OCI-LY3 (cell line): ENCODE results near the gene SFXN5.

Source experiments
- H2AFZ ChIP-seq: fragments of 200-600, 300-600 bp; shearing (Covaris generic); 2 replicates; pipeline ENCODE4 v1.6.0; 2014; ENCODE audit warnings: antibody characterized with exemption, low read depth, low read length
- H3K27ac ChIP-seq: fragments of 200-600, 300-600 bp; sonication (generic); 2 replicates; pipeline ENCODE4 v1.5.1; 2014; ENCODE audit warnings: mild to moderate bottlenecking, low read length, moderate library complexity, mixed read lengths
- H3K27me3 ChIP-seq: fragments of 200-600, 300-600 bp; sonication (generic); 2 replicates; pipeline ENCODE4 v1.6.1; 2014; ENCODE audit warnings: low read depth, low read length, mixed read lengths
- H3K36me3 ChIP-seq: fragments of 200-600, 300-600 bp; sonication (generic); replicated peaks from 2 replicates; pipeline ENCODE3; 2014; ENCODE audit warnings: low read depth, low read length, mixed read lengths
- H3K4me1 ChIP-seq: fragments of 300-600, 200-600 bp; sonication (generic); 2 replicates; pipeline ENCODE4 v1.6.1; 2014; ENCODE audit warnings: low read length, mixed read lengths
- H3K4me2 ChIP-seq: fragments of 200-600, 300-600 bp; sonication (generic); 2 replicates; pipeline ENCODE4 v1.6.1; 2014; ENCODE audit warnings: low read length, mixed read lengths
- H3K4me3 ChIP-seq: fragments of 300-600, 200-600 bp; sonication (generic); 2 replicates; pipeline ENCODE4 v1.5.1; 2014; ENCODE audit warnings: antibody characterized with exemption, mild to moderate bottlenecking, low read length, moderate library complexity
- H3K79me2 ChIP-seq: fragments of 300-600, 200-600 bp; shearing (Covaris generic); 2 replicates; pipeline ENCODE4 v1.6.1; 2014; ENCODE audit warnings: mild to moderate bottlenecking, low read length, mixed read lengths
- H3K9ac ChIP-seq: fragments of 300-600, 200-600 bp; shearing (Covaris generic); 2 replicates; pipeline ENCODE4 v1.6.0; 2014; ENCODE audit warnings: mild to moderate bottlenecking, low read length, moderate library complexity
- H3K9me3 ChIP-seq: fragments of 200-600, 300-600 bp; shearing (Covaris generic); 2 replicates; pipeline ENCODE4 v1.6.1; 2014; ENCODE audit warnings: low read length, mixed read lengths; ENCODE audit not compliant: insufficient read depth
- H4K20me1 ChIP-seq: fragments of 200-600, 300-600 bp; sonication (generic); 2 replicates; pipeline ENCODE4 v1.6.1; 2016; ENCODE audit warnings: low read length, mixed read lengths; ENCODE audit not compliant: insufficient read depth
- EZH2phosphoT487 ChIP-seq: fragments of 200-600 bp; shearing (Covaris generic); IDR thresholded peaks from 2 replicates; pipeline ENCODE4 v1.6.1; 2018; ENCODE audit warnings: antibody characterized with exemption, mixed run types, low read depth
- TF ChIP-seq, protein P1 (sequence below): fragments of 200-600, 300-600 bp; sonication (generic); IDR thresholded peaks from 2 replicates; pipeline ENCODE4 v1.5.1; 2014; ENCODE audit warnings: antibody characterized with exemption, low read length, low read depth

The SFXN5 gene

GRCh38 chr2:72944804-72945449 is 126.6 kb downstream of the SFXN5 start:
- Histone ChIP-seq H3K9ac (no peak overlapping the region), H3K79me2 (no peaks in the 10 kb centered on the region), H3K4me3 (no peak overlapping the region), H3K27ac (no peak overlapping the region), H3K4me2 (no peak overlapping the region), H4K20me1 (no peaks in the 10 kb centered on the region), H3K4me1 (no peaks in the 10 kb centered on the region), H3K9me3 (no peaks in the 10 kb centered on the region), H2AFZ (no peak overlapping the region), H3K36me3 (no peaks in the 10 kb centered on the region), H3K27me3 (no peaks in the 10 kb centered on the region)
- TF ChIP-seq, protein P1, sequence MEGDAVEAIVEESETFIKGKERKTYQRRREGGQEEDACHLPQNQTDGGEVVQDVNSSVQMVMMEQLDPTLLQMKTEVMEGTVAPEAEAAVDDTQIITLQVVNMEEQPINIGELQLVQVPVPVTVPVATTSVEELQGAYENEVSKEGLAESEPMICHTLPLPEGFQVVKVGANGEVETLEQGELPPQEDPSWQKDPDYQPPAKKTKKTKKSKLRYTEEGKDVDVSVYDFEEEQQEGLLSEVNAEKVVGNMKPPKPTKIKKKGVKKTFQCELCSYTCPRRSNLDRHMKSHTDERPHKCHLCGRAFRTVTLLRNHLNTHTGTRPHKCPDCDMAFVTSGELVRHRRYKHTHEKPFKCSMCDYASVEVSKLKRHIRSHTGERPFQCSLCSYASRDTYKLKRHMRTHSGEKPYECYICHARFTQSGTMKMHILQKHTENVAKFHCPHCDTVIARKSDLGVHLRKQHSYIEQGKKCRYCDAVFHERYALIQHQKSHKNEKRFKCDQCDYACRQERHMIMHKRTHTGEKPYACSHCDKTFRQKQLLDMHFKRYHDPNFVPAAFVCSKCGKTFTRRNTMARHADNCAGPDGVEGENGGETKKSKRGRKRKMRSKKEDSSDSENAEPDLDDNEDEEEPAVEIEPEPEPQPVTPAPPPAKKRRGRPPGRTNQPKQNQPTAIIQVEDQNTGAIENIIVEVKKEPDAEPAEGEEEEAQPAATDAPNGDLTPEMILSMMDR: no peak
- no peak for TF ChIP-seq EZH2phosphoT487

GRCh38 chr2:72943540-72944395 is 127.7 kb downstream of the SFXN5 start:
- Histone ChIP-seq H3K36me3 (no peaks in the 10 kb centered on the region), H3K4me2 (no peak overlapping the region), H3K4me1 (no peaks in the 10 kb centered on the region), H3K9me3 (no peaks in the 10 kb centered on the region), H3K27me3 (no peaks in the 10 kb centered on the region), H3K79me2 (no peaks in the 10 kb centered on the region), H4K20me1 (no peaks in the 10 kb centered on the region), H3K9ac (no peak overlapping the region), H2AFZ (no peak overlapping the region), H3K4me3 (no peak overlapping the region), H3K27ac (no peak overlapping the region)
- TF ChIP-seq EZH2phosphoT487: no peak
- TF ChIP-seq, protein P1: no peak

- H4K20me1 ChIP-seq: no peaks in the 10 kb centered on the region
- no peaks in the 10 kb centered on the region for H3K9me3 ChIP-seq
- H3K4me1 ChIP-seq: no peaks in the 10 kb centered on the region
- no peak for TF ChIP-seq EZH2phosphoT487
- TF ChIP-seq, protein P1: no peak
- no peak overlapping the region for H3K27ac ChIP-seq
- no peak overlapping the region for H3K4me3 ChIP-seq
- H3K79me2 ChIP-seq: no peaks in the 10 kb centered on the region
- no peak overlapping the region for H3K9ac ChIP-seq
- H3K4me2 ChIP-seq: no peak overlapping the region
- no peak overlapping the region for H2AFZ ChIP-seq
- H3K27me3 ChIP-seq: no peaks in the 10 kb centered on the region
- H3K36me3 ChIP-seq: no peaks in the 10 kb centered on the region
These were observed 128.6 kb downstream of the SFXN5 start for GRCh38 chr2:72942881-72943418.

- Histone ChIP-seq H3K27me3 (no peaks in the 10 kb centered on the region), H3K9me3 (no peaks in the 10 kb centered on the region), H2AFZ (no peak overlapping the region), H3K79me2 (no peaks in the 10 kb centered on the region), H3K4me1 (no peaks in the 10 kb centered on the region), H3K9ac (no peak overlapping the region), H3K36me3 (no peaks in the 10 kb centered on the region), H4K20me1 (no peaks in the 10 kb centered on the region), H3K4me2 (no peak overlapping the region), H3K27ac (no peak overlapping the region), H3K4me3 (no peak overlapping the region)
- TF ChIP-seq EZH2phosphoT487: no peak
- TF ChIP-seq, protein P1: no peak
These were observed 129.2 kb downstream of the SFXN5 start for GRCh38 chr2:72942293-72942692.
